ENCODE measurements around the gene CREG1. TPM values are rescaled to one million over a fixed set of nuclear protein-coding genes. Genes with fewer than 3 reads are reported as not detected.
A peak's percentile ranks its signal among the peaks of the same experiment; 100 is the strongest.

The CREG1 gene
- total RNA-seq, 1 experiment from 2014 or later: 63.9 TPM

DNA sequence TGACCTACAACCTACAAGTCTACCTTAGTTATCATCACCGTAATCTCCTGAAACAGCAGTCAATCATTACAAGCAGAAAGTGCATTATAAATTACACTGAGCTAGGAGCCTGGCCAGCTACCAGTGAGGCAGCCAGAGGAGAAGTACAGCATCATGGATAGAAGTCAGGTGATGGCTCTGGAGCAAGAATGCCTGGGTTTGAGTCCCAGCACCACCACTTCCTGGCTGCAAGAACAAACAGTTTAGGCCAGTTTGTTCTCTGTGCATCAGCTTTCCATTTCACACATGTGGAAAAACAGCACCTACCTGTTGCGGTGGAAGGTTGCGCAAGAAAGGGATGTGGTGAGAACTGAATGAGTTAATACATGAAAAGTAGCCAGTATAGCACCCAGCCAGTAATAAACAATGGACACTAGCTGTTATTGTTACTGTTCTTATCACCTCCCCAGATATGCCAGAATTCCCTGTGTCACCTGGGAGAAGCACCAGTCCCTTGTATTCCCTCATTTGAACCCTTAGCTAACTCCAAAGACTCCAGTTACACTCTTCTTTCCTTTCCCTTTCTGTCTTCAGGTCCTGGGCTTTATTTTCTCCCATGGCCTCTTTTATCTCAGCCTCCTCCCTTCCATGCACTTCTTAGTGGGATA is 9.0 kb downstream of the CREG1 start:
- no peak overlapping the region for H2AFZ ChIP-seq (ENCODE audit: low read length)
- no peaks in the 10 kb centered on the region for H3F3A ChIP-seq (ENCODE audit: low read length, unreplicated experiment)
- no TSS peak for BruUV-seq (replicated peaks)
- no peak overlapping the region for H3K4me3 ChIP-seq (ENCODE audit: low read length)
- ChIA-PET POLR2A (ENCODE audit: unreplicated experiment) (no interaction called here), CTCF (no interaction called here)
- H3K9me2 ChIP-seq (replicated peaks; ENCODE audit: low read length): no peaks in the 10 kb centered on the region
- DNase-seq: peak; percentile 83
- 0 out of 2 replicates have a peak, but pooled peaks have one; percentile 11 for ATAC-seq
- no peaks in the 10 kb centered on the region for H3K9me3 ChIP-seq (ENCODE audit: low read length)
- no peak overlapping the region for H3K27ac ChIP-seq (ENCODE audit: low read length)
- no peak for TF ChIP-seq EZH2phosphoT487 (IDR thresholded peaks at IDR 0.05; ENCODE audit: borderline replicate concordance, low read length)
- TF ChIP-seq EZH2 (IDR thresholded peaks at IDR 0.05; ENCODE audit: low read length, unreplicated experiment): no peak
- TF ChIP-seq, protein P1, sequence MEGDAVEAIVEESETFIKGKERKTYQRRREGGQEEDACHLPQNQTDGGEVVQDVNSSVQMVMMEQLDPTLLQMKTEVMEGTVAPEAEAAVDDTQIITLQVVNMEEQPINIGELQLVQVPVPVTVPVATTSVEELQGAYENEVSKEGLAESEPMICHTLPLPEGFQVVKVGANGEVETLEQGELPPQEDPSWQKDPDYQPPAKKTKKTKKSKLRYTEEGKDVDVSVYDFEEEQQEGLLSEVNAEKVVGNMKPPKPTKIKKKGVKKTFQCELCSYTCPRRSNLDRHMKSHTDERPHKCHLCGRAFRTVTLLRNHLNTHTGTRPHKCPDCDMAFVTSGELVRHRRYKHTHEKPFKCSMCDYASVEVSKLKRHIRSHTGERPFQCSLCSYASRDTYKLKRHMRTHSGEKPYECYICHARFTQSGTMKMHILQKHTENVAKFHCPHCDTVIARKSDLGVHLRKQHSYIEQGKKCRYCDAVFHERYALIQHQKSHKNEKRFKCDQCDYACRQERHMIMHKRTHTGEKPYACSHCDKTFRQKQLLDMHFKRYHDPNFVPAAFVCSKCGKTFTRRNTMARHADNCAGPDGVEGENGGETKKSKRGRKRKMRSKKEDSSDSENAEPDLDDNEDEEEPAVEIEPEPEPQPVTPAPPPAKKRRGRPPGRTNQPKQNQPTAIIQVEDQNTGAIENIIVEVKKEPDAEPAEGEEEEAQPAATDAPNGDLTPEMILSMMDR (conservative IDR thresholded peaks at IDR 0.05; ENCODE audit: low read depth, low read length): no peak
- H4K20me1 ChIP-seq (ENCODE audit: low read length): no peaks in the 10 kb centered on the region
- peaks cover 12% of the 10 kb centered on the region for H3K4me1 ChIP-seq (ENCODE audit: insufficient read depth, low read length)
- no peaks in the 10 kb centered on the region for H3K27me3 ChIP-seq (ENCODE audit: low read length)
- intact Hi-C loops (cut with micrococcal nuclease): no loop called here
- peak overlapping the region; percentile 3; the same call in 1 of the 2 replicates for H3K4me2 ChIP-seq (ENCODE audit: low read length)
- no peaks in the 10 kb centered on the region for H3K79me2 ChIP-seq (ENCODE audit: low read length)
- H3K36me3 ChIP-seq (ENCODE audit: low read depth, low read length): peaks cover 7% of the 10 kb centered on the region; the same call in 1 of the 2 replicates
- H3K9ac ChIP-seq (ENCODE audit: low read length): no peak overlapping the region

DNA sequence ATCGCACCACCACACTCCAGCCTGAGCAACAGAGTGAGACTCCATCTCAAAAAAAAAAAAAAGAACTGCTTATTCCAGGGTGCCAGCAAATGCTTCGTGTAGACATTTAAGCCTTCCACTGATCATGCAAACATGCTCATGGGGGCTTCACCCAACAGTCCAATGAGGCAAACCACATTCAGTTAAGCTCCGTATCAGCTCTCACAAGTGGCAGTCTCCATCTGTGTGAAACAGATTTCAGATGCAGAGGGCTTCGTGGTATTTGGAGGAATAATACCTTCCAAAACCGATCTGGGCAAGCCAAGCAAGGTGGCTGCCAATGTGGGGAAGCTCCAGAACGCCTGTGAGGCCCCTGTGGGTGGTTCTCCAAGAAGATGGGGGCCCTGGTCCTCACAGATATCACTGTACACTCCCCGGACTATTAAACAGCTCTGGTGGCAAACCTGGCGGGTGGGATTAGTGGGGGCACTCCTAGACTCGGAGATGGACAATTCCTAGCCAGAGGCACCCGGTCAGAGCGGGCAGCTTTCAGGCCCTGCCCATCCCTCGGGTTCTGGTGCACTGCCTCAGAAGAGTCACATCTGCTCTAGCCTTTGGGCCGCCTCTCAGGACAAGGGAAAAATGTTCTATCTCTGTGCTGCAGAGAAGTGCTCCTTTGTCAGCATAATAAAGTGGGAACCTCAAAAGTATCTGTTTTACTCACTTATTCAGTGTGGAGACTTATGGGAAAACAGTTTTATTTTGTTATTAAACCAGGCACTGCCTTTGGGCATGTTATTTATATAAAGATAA is 10.2 kb downstream of the CREG1 start:
- no TSS peak for BruUV-seq (replicated peaks)
- no peaks in the 10 kb centered on the region for H3F3A ChIP-seq (ENCODE audit: low read length, unreplicated experiment)
- H3K36me3 ChIP-seq (ENCODE audit: low read depth, low read length): peaks cover 7% of the 10 kb centered on the region; the same call in 1 of the 2 replicates

More for the DNA sequence above, 10.2 kb downstream of the CREG1 start:
- Histone ChIP-seq H3K4me3 (ENCODE audit: low read length) (no peak overlapping the region), H3K79me2 (ENCODE audit: low read length) (no peaks in the 10 kb centered on the region), H4K20me1 (ENCODE audit: low read length) (no peaks in the 10 kb centered on the region), H3K9me3 (ENCODE audit: low read length) (no peaks in the 10 kb centered on the region), H2AFZ (ENCODE audit: low read length) (no peak overlapping the region), H3K4me1 (ENCODE audit: insufficient read depth, low read length) (peaks cover 12% of the 10 kb centered on the region), H3K9ac (ENCODE audit: low read length) (no peak overlapping the region), H3K27me3 (ENCODE audit: low read length) (no peaks in the 10 kb centered on the region), H3K4me2 (ENCODE audit: low read length) (no peak overlapping the region), H3K27ac (ENCODE audit: low read length) (no peak overlapping the region), H3K9me2 (replicated peaks; ENCODE audit: low read length) (no peaks in the 10 kb centered on the region)
- TF ChIP-seq, protein P1 (conservative IDR thresholded peaks at IDR 0.05; ENCODE audit: low read depth, low read length): no peak
- TF ChIP-seq EZH2 (IDR thresholded peaks at IDR 0.05; ENCODE audit: low read length, unreplicated experiment) (no peak), EZH2phosphoT487 (IDR thresholded peaks at IDR 0.05; ENCODE audit: borderline replicate concordance, low read length) (no peak)
- ChIA-PET POLR2A (ENCODE audit: unreplicated experiment) (no interaction called here), CTCF (no interaction called here)
- intact Hi-C loops (cut with micrococcal nuclease): no loop called here
- no peak for DNase-seq
- ATAC-seq: no peak

All from PC-3 (cell line).